Esophagus (tissue), 2 donors: ENCODE measurements around the gene RPL18A. TPM values are rescaled to one million over a fixed set of nuclear protein-coding genes. Genes with fewer than 3 reads are reported as not detected.

Source experiments
- H3K27ac ChIP-seq, 2 donors: one replicate each; pipeline ENCODE4 v1.5.1; 2013; ENCODE audit warnings: low read depth in 2 of 2, mild to moderate bottlenecking in 2 of 2, inconsistent platforms in 1 of 2, low read length in 1 of 2, moderate library complexity in 1 of 2
- H3K27me3 ChIP-seq, 2 donors: one replicate each; pipeline ENCODE4 v1.6.1; 2013; ENCODE audit warnings: low read length in 2 of 2, control low read depth in 1 of 2, mild to moderate bottlenecking in 1 of 2; ENCODE audit not compliant: insufficient read depth in 2 of 2, control insufficient read depth in 1 of 2
- H3K36me3 ChIP-seq, 2 donors: one replicate each; pipeline ENCODE4 v1.6.1; 2013; ENCODE audit warnings: low read length in 1 of 2; ENCODE audit not compliant: control insufficient read depth in 2 of 2, insufficient read depth in 2 of 2
- H3K4me1 ChIP-seq, 2 donors: one replicate each; pipeline ENCODE4 v1.6.1; 2013; ENCODE audit warnings: low read length in 1 of 2; ENCODE audit not compliant: control insufficient read depth in 2 of 2, insufficient read depth in 2 of 2
- H3K4me3 ChIP-seq, 2 donors: one replicate each; pipeline ENCODE4 v1.5.1; 2013; ENCODE audit warnings: low read length in 2 of 2, mild to moderate bottlenecking in 2 of 2, low read depth in 1 of 2, moderate library complexity in 1 of 2
- H3K9me3 ChIP-seq, 2 donors: one replicate each; pipeline ENCODE4 v1.6.1; 2013; ENCODE audit warnings: mild to moderate bottlenecking in 2 of 2, low read depth in 1 of 2, low read length in 1 of 2, moderate library complexity in 1 of 2; ENCODE audit not compliant: control insufficient read depth in 2 of 2, insufficient read depth in 1 of 2
- WGBS, 2 donors: extraction: QIAGEN DNeasy Blood & Tissue Kit; methylation state at CpG; one replicate each; pipeline ENCODE4 v1.1.7; 2013; 5-methylcytosine and 5-hydroxymethylcytosine counted together
- polyA plus RNA-seq, 2 donors: library from polyadenylated mRNA; stranded (reverse); fragments of 200-250 nt; gene quantifications; one replicate each; pipeline ENCODE4 v1.2.3, GENCODE V29; 2013
- donor health status: healthy with polysubstance abuse.
- donor health status: Bipolar disorder and iron deficiency.

The RPL18A gene
- polyA plus RNA-seq, 2 donors, result 1,368 to 2,485 TPM

- Histone ChIP-seq H3K9me3 (no peaks in the 10 kb centered on the region), H3K4me3 (no peak overlapping the region), H3K4me1 (no peaks in the 10 kb centered on the region), H3K27ac (no peak overlapping the region), H3K27me3 (peaks cover 0 to 3% of the 10 kb centered on the region in 2 donors), H3K36me3 (no peaks in the 10 kb centered on the region)
- WGBS, 2 donors, result 45 to 54% methylated on average over 6 of the region's 6 CpGs
Observed at GRCh38 chr19:17902701-17903100, 43.0 kb downstream of the RPL18A start.

GRCh38 chr19:17908244-17908643, 48.5 kb downstream of the RPL18A start:
- WGBS, 2 donors, result 89 to 92% methylated on average over 3 of the region's 3 CpGs
- no peak overlapping the region for H3K27ac ChIP-seq
- H3K27me3 ChIP-seq, result no peaks in the 10 kb centered on the region
- peaks cover 0 to 3% of the 10 kb centered on the region in 2 donors for H3K4me1 ChIP-seq
- H3K4me3 ChIP-seq, result no peak overlapping the region
- H3K36me3 ChIP-seq, result no peaks in the 10 kb centered on the region
- no peaks in the 10 kb centered on the region for H3K9me3 ChIP-seq

GRCh38 chr19:17909003-17909732, 49.5 kb downstream of the RPL18A start:
- Histone ChIP-seq H3K9me3 (no peaks in the 10 kb centered on the region), H3K4me3 (no peak overlapping the region), H3K4me1 (peaks cover 0 to 3% of the 10 kb centered on the region in 2 donors), H3K27me3 (no peaks in the 10 kb centered on the region), H3K27ac (peak overlapping the region in 1 of 2 donors; percentile 18), H3K36me3 (no peaks in the 10 kb centered on the region)
- WGBS, 2 donors, result 37 to 40% methylated on average over 7 of the region's 7 CpGs

- no peaks in the 10 kb centered on the region for H3K27me3 ChIP-seq
- H3K9me3 ChIP-seq, result no peaks in the 10 kb centered on the region
- 82% methylated on average over 11 of the region's 11 CpGs for WGBS, 2 donors
- peaks cover 0 to 3% of the 10 kb centered on the region in 2 donors for H3K4me1 ChIP-seq
- H3K27ac ChIP-seq, result no peak overlapping the region
- no peak overlapping the region for H3K4me3 ChIP-seq
- H3K36me3 ChIP-seq, result no peaks in the 10 kb centered on the region
Observed at GRCh38 chr19:17910791-17911360, 51.2 kb downstream of the RPL18A start.

Other genes with a start within 250 kb of the RPL18A start
- under 1 TPM; 0.02 to 0.04 TPM for gene UNC13A, start 171.6 kb upstream of the RPL18A start, polyA plus RNA-seq
- 10 to 100 TPM in 1 of 2 donors, 1 to 10 TPM in 1; 7.8 to 13.1 TPM for gene MAP1S, start 140.4 kb upstream of the RPL18A start, polyA plus RNA-seq
- under 1 TPM; 0.51 to 0.75 TPM for gene FCHO1, start 108.4 kb upstream of the RPL18A start, polyA plus RNA-seq
- 10 to 100 TPM; 12.2 to 45.1 TPM for gene B3GNT3, start 64.8 kb upstream of the RPL18A start, polyA plus RNA-seq
- gene INSL3, start 38.4 kb upstream of the RPL18A start, polyA plus RNA-seq, result under 1 TPM; 0.06 to 0.12 TPM
- gene JAK3, start 11.9 kb upstream of the RPL18A start, polyA plus RNA-seq, result 1 to 10 TPM; 1.5 to 2.5 TPM
- under 1 TPM; 0.01 to 0.04 TPM for gene SLC5A5, start 12.0 kb downstream of the RPL18A start, polyA plus RNA-seq
- 100 to 1,000 TPM; 101 to 111 TPM for gene CCDC124, start 73.1 kb downstream of the RPL18A start, polyA plus RNA-seq
- gene KCNN1, start 107.2 kb downstream of the RPL18A start, polyA plus RNA-seq, result under 1 TPM; 0.02 TPM
- gene ARRDC2, start 148.3 kb downstream of the RPL18A start, polyA plus RNA-seq, result 10 to 100 TPM; 10.9 to 24.0 TPM
- under 1 TPM; 0.40 to 0.51 TPM for gene IL12RB1, start 227.0 kb downstream of the RPL18A start, polyA plus RNA-seq
- 1 to 10 TPM; 1.5 to 2.5 TPM for gene MAST3, start 237.9 kb downstream of the RPL18A start, polyA plus RNA-seq